Stomach smooth muscle (tissue), 2 donors: ENCODE results near the gene BCL2.

Source experiments
- H3K27ac ChIP-seq: one replicate; pipeline ENCODE4 v1.7.0; 2013; ENCODE audit warnings: mild to moderate bottlenecking, low read length, inconsistent platforms
- H3K27me3 ChIP-seq, 2 donors: one replicate each; pipeline ENCODE4 v1.7.0; 2013; ENCODE audit warnings: low read length in 2 of 2; ENCODE audit not compliant: insufficient read depth in 2 of 2, control insufficient read depth in 1 of 2
- H3K36me3 ChIP-seq, 2 donors: one replicate each; pipeline ENCODE4 v1.7.0; 2013; ENCODE audit warnings: low read length in 2 of 2; ENCODE audit not compliant: control insufficient read depth in 2 of 2, insufficient read depth in 2 of 2
- H3K4me1 ChIP-seq: one replicate; pipeline ENCODE4 v1.7.0; 2013; ENCODE audit warnings: low read length; ENCODE audit not compliant: control insufficient read depth, insufficient read depth
- H3K4me3 ChIP-seq, 2 donors: one replicate each; pipeline ENCODE4 v1.7.0; 2013; ENCODE audit warnings: low read length in 2 of 2
- H3K9ac ChIP-seq, 2 donors: one replicate each; pipeline ENCODE4 v1.7.0; 2013; ENCODE audit warnings: low read length in 2 of 2, mild to moderate bottlenecking in 1 of 2
- H3K9me3 ChIP-seq, 2 donors: one replicate each; pipeline ENCODE4 v1.7.0; 2013; ENCODE audit warnings: low read length in 2 of 2; ENCODE audit not compliant: control insufficient read depth in 2 of 2
- donor health status: healthy.
- donor health status: Pancreatic carcinoma.

The BCL2 gene

GRCh38 chr18:63229971-63230370 lies 89.6 kb downstream of the BCL2 start:
- H3K4me1 ChIP-seq = no peaks in the 10 kb centered on the region
- no peak overlapping the region for H3K4me3 ChIP-seq

GRCh38 chr18:63225434-63225833 lies 94.1 kb downstream of the BCL2 start:
- H3K36me3 ChIP-seq = peaks cover 0 to 3% of the 10 kb centered on the region in 2 donors
- no peaks in the 10 kb centered on the region for H3K4me1 ChIP-seq
- no peak overlapping the region for H3K9ac ChIP-seq
- no peaks in the 10 kb centered on the region for H3K27me3 ChIP-seq
- H3K9me3 ChIP-seq = no peaks in the 10 kb centered on the region
- no peak overlapping the region for H3K4me3 ChIP-seq
- H3K27ac ChIP-seq = no peak overlapping the region

More at GRCh38 chr18:63229971-63230370, 89.6 kb downstream of the BCL2 start:
- no peak overlapping the region for H3K27ac ChIP-seq
- H3K9ac ChIP-seq = no peak overlapping the region
- H3K9me3 ChIP-seq = no peaks in the 10 kb centered on the region
- H3K36me3 ChIP-seq = peaks cover 0 to 3% of the 10 kb centered on the region in 2 donors
- H3K27me3 ChIP-seq = no peaks in the 10 kb centered on the region

- Histone ChIP-seq H3K9ac (no peak overlapping the region), H3K36me3 (peaks cover 0 to 3% of the 10 kb centered on the region in 2 donors), H3K9me3 (no peaks in the 10 kb centered on the region), H3K27me3 (no peaks in the 10 kb centered on the region), H3K4me3 (no peak overlapping the region), H3K27ac (no peak overlapping the region), H3K4me1 (no peaks in the 10 kb centered on the region)
These were observed 94.9 kb downstream of the BCL2 start for GRCh38 chr18:63224630-63225029.

- Histone ChIP-seq H3K4me1 (no peaks in the 10 kb centered on the region), H3K27ac (no peak overlapping the region), H3K4me3 (no peak overlapping the region), H3K9ac (no peak overlapping the region), H3K27me3 (no peaks in the 10 kb centered on the region), H3K9me3 (no peaks in the 10 kb centered on the region), H3K36me3 (peaks cover 0 to 3% of the 10 kb centered on the region in 2 donors)
These were observed 95.7 kb downstream of the BCL2 start for GRCh38 chr18:63223837-63224236.

- no peaks in the 10 kb centered on the region for H3K9me3 ChIP-seq
- no peaks in the 10 kb centered on the region for H3K27me3 ChIP-seq
- no peak overlapping the region for H3K4me3 ChIP-seq
- peaks cover 0 to 3% of the 10 kb centered on the region in 2 donors for H3K36me3 ChIP-seq
- H3K9ac ChIP-seq = no peak overlapping the region
- H3K4me1 ChIP-seq = no peaks in the 10 kb centered on the region
- H3K27ac ChIP-seq = no peak overlapping the region
These were observed 98.7 kb downstream of the BCL2 start for GRCh38 chr18:63220903-63221302.

- no peaks in the 10 kb centered on the region for H3K27me3 ChIP-seq
- no peaks in the 10 kb centered on the region for H3K36me3 ChIP-seq
- H3K9me3 ChIP-seq = no peaks in the 10 kb centered on the region
- H3K27ac ChIP-seq = no peak overlapping the region
- H3K9ac ChIP-seq = no peak overlapping the region
- H3K4me1 ChIP-seq = no peaks in the 10 kb centered on the region
- no peak overlapping the region for H3K4me3 ChIP-seq
These were observed 101.1 kb downstream of the BCL2 start for GRCh38 chr18:63218472-63218871.

- no peaks in the 10 kb centered on the region for H3K27me3 ChIP-seq
- H3K4me1 ChIP-seq = no peaks in the 10 kb centered on the region
- no peaks in the 10 kb centered on the region for H3K36me3 ChIP-seq
- H3K27ac ChIP-seq = no peak overlapping the region
- no peak overlapping the region for H3K4me3 ChIP-seq
- H3K9ac ChIP-seq = no peak overlapping the region
- H3K9me3 ChIP-seq = no peaks in the 10 kb centered on the region
These were observed 102.9 kb downstream of the BCL2 start for GRCh38 chr18:63216516-63217311.

GRCh38 chr18:63213936-63214671 lies 105.5 kb downstream of the BCL2 start:
- Histone ChIP-seq H3K9ac (no peak overlapping the region), H3K9me3 (no peaks in the 10 kb centered on the region)

GRCh38 chr18:63213331-63213900 lies 106.2 kb downstream of the BCL2 start:
- no peaks in the 10 kb centered on the region for H3K9me3 ChIP-seq
- H3K27ac ChIP-seq = no peak overlapping the region
- H3K4me1 ChIP-seq = peaks cover 7% of the 10 kb centered on the region
- H3K9ac ChIP-seq = no peak overlapping the region
- no peaks in the 10 kb centered on the region for H3K27me3 ChIP-seq
- H3K36me3 ChIP-seq = no peaks in the 10 kb centered on the region
- no peak overlapping the region for H3K4me3 ChIP-seq

More at GRCh38 chr18:63213936-63214671, 105.5 kb downstream of the BCL2 start:
- H3K27me3 ChIP-seq = no peaks in the 10 kb centered on the region
- peaks cover under 1% of the 10 kb centered on the region for H3K4me1 ChIP-seq
- no peak overlapping the region for H3K4me3 ChIP-seq
- no peaks in the 10 kb centered on the region for H3K36me3 ChIP-seq
- H3K27ac ChIP-seq = no peak overlapping the region

GRCh38 chr18:63210521-63210920 lies 109.0 kb downstream of the BCL2 start:
- no peaks in the 10 kb centered on the region for H3K9me3 ChIP-seq
- H3K9ac ChIP-seq = no peak overlapping the region
- no peak overlapping the region for H3K27ac ChIP-seq
- H3K4me3 ChIP-seq = no peak overlapping the region
- peaks cover 9% of the 10 kb centered on the region for H3K4me1 ChIP-seq
- H3K27me3 ChIP-seq = no peaks in the 10 kb centered on the region
- no peaks in the 10 kb centered on the region for H3K36me3 ChIP-seq
